Neutrophil (primary cell): ENCODE measurements around the gene PDLIM7.
A peak's percentile ranks its signal among the peaks of the same experiment; 100 is the strongest.

Experiments
- H3K27ac ChIP-seq: fragments of 200-600 bp; sonication (generic); 2 replicates; pipeline ENCODE4 v1.5.1; 2016; ENCODE audit warnings: mild to moderate bottlenecking, moderate library complexity
- H3K27me3 ChIP-seq: fragments of 200-600 bp; sonication (generic); 2 replicates; pipeline ENCODE4 v1.6.0; 2016; ENCODE audit warnings: mild to moderate bottlenecking
- H3K36me3 ChIP-seq: fragments of 200-600 bp; sonication (generic); 2 replicates; pipeline ENCODE4 v1.5.1; 2017
- H3K4me1 ChIP-seq, 2 experiments: fragments of 200-600 bp in 1 of 2; sonication (generic) in 1 of 2; 1 replicate in 1 of 2; 2 replicates in 1 of 2; pipeline versions ENCODE4 v1.5.1 to v1.6.1; 2013 to 2016; ENCODE audit warnings: low read depth in 1 of 2, low read length in 1 of 2, mild to moderate bottlenecking in 1 of 2, moderate library complexity in 1 of 2; ENCODE audit not compliant: control insufficient read depth in 1 of 2, insufficient read depth in 1 of 2
- H3K4me3 ChIP-seq, 2 experiments: fragments of 200-600 bp in 1 of 2; sonication (generic) in 1 of 2; 1 replicate in 1 of 2; 2 replicates in 1 of 2; pipeline ENCODE4 v1.5.1; 2013 to 2016; ENCODE audit warnings: low read depth in 1 of 2, low read length in 1 of 2, mild to moderate bottlenecking in 1 of 2, moderate library complexity in 1 of 2
- H3K9me3 ChIP-seq: fragments of 200-600 bp; sonication (generic); 2 replicates; pipeline ENCODE4 v1.5.1; 2016
- CTCF ChIP-seq: fragments of 200-600 bp; sonication (generic); IDR thresholded peaks from 2 replicates; pipeline ENCODE4 v1.5.1; 2016; ENCODE audit warnings: antibody characterized with exemption

PDLIM7 gene

GRCh38 chr5:177520916-177521513, 23.6 kb upstream of the PDLIM7 start:
- H3K9me3 ChIP-seq, result no peaks in the 10 kb centered on the region
- H3K27ac ChIP-seq, result no peak overlapping the region
- peaks cover 65% of the 10 kb centered on the region for H3K36me3 ChIP-seq
- no peaks in the 10 kb centered on the region for H3K27me3 ChIP-seq
- no peak overlapping the region for H3K4me3 ChIP-seq
- peaks cover 12 to 13% of the 10 kb centered on the region in 2 experiments for H3K4me1 ChIP-seq
- no peak for TF ChIP-seq CTCF

GRCh38 chr5:177520271-177520670, 22.9 kb upstream of the PDLIM7 start:
- Histone ChIP-seq H3K36me3 (peaks cover 58% of the 10 kb centered on the region), H3K27me3 (no peaks in the 10 kb centered on the region), H3K27ac (no peak overlapping the region), H3K4me1 (peaks cover 18 to 20% of the 10 kb centered on the region in 2 experiments), H3K4me3 (no peak overlapping the region), H3K9me3 (no peaks in the 10 kb centered on the region)
- no peak for TF ChIP-seq CTCF

GRCh38 chr5:177519463-177520235, 22.2 kb upstream of the PDLIM7 start:
- Histone ChIP-seq H3K4me3 (no peak overlapping the region), H3K27ac (peak overlapping the region; percentile 31), H3K4me1 (peaks cover 18 to 21% of the 10 kb centered on the region in 2 experiments), H3K9me3 (no peaks in the 10 kb centered on the region), H3K27me3 (no peaks in the 10 kb centered on the region), H3K36me3 (peaks cover 57% of the 10 kb centered on the region)
- no peak for TF ChIP-seq CTCF

GRCh38 chr5:177516601-177517568, 19.5 kb upstream of the PDLIM7 start, which contains the start of gene DDX41:
Gene DDX41 (minus strand): TSS chr5:177516961. CDS start chr5:177516945, 16 bp downstream.
- peak within 1 kb of the TSS; percentile 86 for H3K27ac ChIP-seq
- H3K36me3 ChIP-seq, result peaks cover 59% of the 10 kb centered on the region
- H3K27me3 ChIP-seq, result no peaks in the 10 kb centered on the region
- H3K4me3 ChIP-seq, result peak within 1 kb of the TSS; percentile 89 to 91
- peaks cover 25 to 26% of the 10 kb centered on the region in 2 experiments for H3K4me1 ChIP-seq
- H3K9me3 ChIP-seq, result no peaks in the 10 kb centered on the region
- peak; percentile 27 for TF ChIP-seq CTCF

- no peak for TF ChIP-seq CTCF
- H3K9me3 ChIP-seq, result no peaks in the 10 kb centered on the region
- no peaks in the 10 kb centered on the region for H3K27me3 ChIP-seq
- H3K4me3 ChIP-seq, result peak overlapping the region; percentile 89 to 91
- H3K36me3 ChIP-seq, result peaks cover 48% of the 10 kb centered on the region
- H3K4me1 ChIP-seq, result peaks cover 38 to 40% of the 10 kb centered on the region in 2 experiments
- H3K27ac ChIP-seq, result peak overlapping the region; percentile 86
These were observed 18.2 kb upstream of the PDLIM7 start for GRCh38 chr5:177515580-177515979.
